ENCODE data around the gene BAHCC1.

GRCh38 chr17:81457917-81458555 is 62.8 kb downstream of the BAHCC1 start:
- no peak for TF ChIP-seq CTCF (IDR thresholded peaks at IDR 0.05)
- no peak for TF ChIP-seq EZH2 (IDR thresholded peaks at IDR 0.05)

Data from neural progenitor cell (in vitro differentiated cells).